Endothelial cell of umbilical vein (primary cell): Measurements from ENCODE around the gene TBC1D17.

Source experiments
- EZH2 ChIP-seq: IDR thresholded peaks from 2 replicates; pipeline ENCODE4 v1.6.1; 2012; ENCODE audit warnings: borderline replicate concordance, low read depth, mild to moderate bottlenecking, moderate library complexity, low read length, inconsistent platforms; ENCODE audit not compliant: severe bottlenecking
- FOS ChIP-seq: IDR thresholded peaks from 2 replicates; pipeline ENCODE4 v1.6.1; 2011; ENCODE audit warnings: mild to moderate bottlenecking, low read length, moderate library complexity, borderline replicate concordance; ENCODE audit not compliant: insufficient read depth
- GATA2 ChIP-seq: IDR thresholded peaks from 2 replicates; pipeline ENCODE4 v1.7.0; 2011; ENCODE audit warnings: low read depth, mild to moderate bottlenecking, moderate library complexity, mixed read lengths, low read length; ENCODE audit not compliant: insufficient read length, insufficient read depth
- JUN ChIP-seq: IDR thresholded peaks from 2 replicates; pipeline ENCODE4 v1.6.1; 2011; ENCODE audit warnings: borderline replicate concordance, low read depth; ENCODE audit not compliant: insufficient read length, insufficient read depth
- MYC ChIP-seq: IDR thresholded peaks from one replicate; pipeline ENCODE4 v1.6.1; 2011; ENCODE audit warnings: mild to moderate bottlenecking, low read depth, low read length
- POLR2A ChIP-seq: IDR thresholded peaks from 2 replicates; pipeline ENCODE4 v1.6.1; 2012; ENCODE audit warnings: low read depth, mild to moderate bottlenecking, control low read depth, low read length
- POLR2AphosphoS5 ChIP-seq: IDR thresholded peaks from 2 replicates; pipeline ENCODE4 v1.6.1; 2012; ENCODE audit warnings: low read depth, mild to moderate bottlenecking, control low read depth, low read length, moderate library complexity; ENCODE audit not compliant: insufficient read depth
- TF ChIP-seq, protein P1 (sequence below), 2 donors: IDR thresholded peaks; 1 replicate in 1 of 2; 2 replicates in 1 of 2; pipeline ENCODE4 v1.5.1; 2011; ENCODE audit warnings: low read length in 2 of 2, mild to moderate bottlenecking in 2 of 2, moderate library complexity in 2 of 2, control low read depth in 1 of 2, inconsistent platforms in 1 of 2, low read depth in 1 of 2; ENCODE audit not compliant: insufficient read depth in 1 of 2; ENCODE audit errors: extremely low read depth in 1 of 2
- TF ChIP-seq, protein P2 (sequence below): IDR thresholded peaks from 2 replicates; pipeline ENCODE4 v1.6.1; 2011; ENCODE audit not compliant: insufficient read depth, insufficient read length

DNA sequence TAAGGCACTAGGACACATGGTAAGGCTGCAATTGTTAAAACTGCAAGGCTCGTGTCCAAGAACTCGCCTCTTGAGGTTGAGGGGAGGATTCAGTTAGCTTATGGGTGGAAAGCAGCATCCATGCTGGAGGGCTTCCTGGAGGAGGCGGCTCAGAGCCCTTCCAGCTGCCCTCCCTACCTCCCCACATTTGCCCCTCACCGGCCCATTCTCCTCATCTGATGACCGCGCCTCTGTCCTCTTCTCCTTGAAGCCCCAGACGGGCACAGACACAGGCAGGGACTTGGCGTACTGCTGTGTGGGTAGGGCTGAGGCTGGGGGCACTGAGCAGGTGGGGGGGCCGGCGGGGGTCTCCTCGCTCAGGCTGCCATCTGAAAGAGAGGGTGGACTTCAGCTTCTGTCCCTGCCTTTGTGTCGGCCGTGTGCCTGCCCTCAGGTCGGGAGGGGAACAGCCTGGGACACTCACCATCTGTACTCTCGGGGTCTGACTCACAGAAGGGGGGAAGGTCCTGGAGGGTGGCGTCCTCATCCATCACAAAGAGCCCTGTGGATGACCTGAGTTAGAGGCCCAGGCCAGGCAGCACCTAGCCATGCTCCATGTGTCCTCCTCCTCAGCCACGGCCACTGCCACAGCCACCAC, 6.0 kb upstream of the TBC1D17 start:
- TF ChIP-seq POLR2AphosphoS5 (no peak), EZH2 (no peak), POLR2A (no peak), JUN (no peak), FOS (no peak), MYC (no peak), GATA2 (no peak)
- TF ChIP-seq, protein P1, sequence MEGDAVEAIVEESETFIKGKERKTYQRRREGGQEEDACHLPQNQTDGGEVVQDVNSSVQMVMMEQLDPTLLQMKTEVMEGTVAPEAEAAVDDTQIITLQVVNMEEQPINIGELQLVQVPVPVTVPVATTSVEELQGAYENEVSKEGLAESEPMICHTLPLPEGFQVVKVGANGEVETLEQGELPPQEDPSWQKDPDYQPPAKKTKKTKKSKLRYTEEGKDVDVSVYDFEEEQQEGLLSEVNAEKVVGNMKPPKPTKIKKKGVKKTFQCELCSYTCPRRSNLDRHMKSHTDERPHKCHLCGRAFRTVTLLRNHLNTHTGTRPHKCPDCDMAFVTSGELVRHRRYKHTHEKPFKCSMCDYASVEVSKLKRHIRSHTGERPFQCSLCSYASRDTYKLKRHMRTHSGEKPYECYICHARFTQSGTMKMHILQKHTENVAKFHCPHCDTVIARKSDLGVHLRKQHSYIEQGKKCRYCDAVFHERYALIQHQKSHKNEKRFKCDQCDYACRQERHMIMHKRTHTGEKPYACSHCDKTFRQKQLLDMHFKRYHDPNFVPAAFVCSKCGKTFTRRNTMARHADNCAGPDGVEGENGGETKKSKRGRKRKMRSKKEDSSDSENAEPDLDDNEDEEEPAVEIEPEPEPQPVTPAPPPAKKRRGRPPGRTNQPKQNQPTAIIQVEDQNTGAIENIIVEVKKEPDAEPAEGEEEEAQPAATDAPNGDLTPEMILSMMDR (IDR thresholded peaks at IDR 0.05; ENCODE audit: extremely low read depth in 1 of 2, insufficient read depth in 1 of 2, low read depth in 1 of 2, low read length in 2 of 2) = no peak
- TF ChIP-seq, protein P2, sequence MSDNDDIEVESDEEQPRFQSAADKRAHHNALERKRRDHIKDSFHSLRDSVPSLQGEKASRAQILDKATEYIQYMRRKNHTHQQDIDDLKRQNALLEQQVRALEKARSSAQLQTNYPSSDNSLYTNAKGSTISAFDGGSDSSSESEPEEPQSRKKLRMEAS = no peak
